HG03439 (cell line): ENCODE measurements around the gene CORO7.
A peak's percentile ranks its signal among the peaks of the same experiment; 100 is the strongest.

Source experiments
- ATAC-seq: cut with Tn5 transposase; IDR thresholded peaks from one replicate; pipeline ENCODE4 v1.9.1; 2021; ENCODE audit warnings: mild to moderate bottlenecking, moderate library complexity; ENCODE audit not compliant: unreplicated experiment

CORO7 gene

GRCh38 chr16:4426722-4427372 lies 10.5 kb upstream of the CORO7 start:
- no peak for ATAC-seq

GRCh38 chr16:4426021-4426684 lies 9.8 kb upstream of the CORO7 start:
- peak; percentile 22 for ATAC-seq

GRCh38 chr16:4425378-4426020 lies 9.1 kb upstream of the CORO7 start, which contains the start of gene DNAJA3:
Gene DNAJA3, plus strand, starts transcription at chr16:4425868. Its CDS starts 14 bp downstream, at chr16:4425882.
- ATAC-seq: peak; percentile 90

GRCh38 chr16:4420505-4421105 lies 4.2 kb upstream of the CORO7 start:
- no peak for ATAC-seq

- no peak for ATAC-seq
Observed at GRCh38 chr16:4419402-4419959, 3.1 kb upstream of the CORO7 start.

GRCh38 chr16:4415538-4416199 lies 727 bp downstream of the CORO7 start:
- peak; percentile 11 for ATAC-seq

- ATAC-seq: peak; percentile 60
Observed at GRCh38 chr16:4414187-4414917, 2.0 kb downstream of the CORO7 start.

GRCh38 chr16:4412854-4413253 lies 3.5 kb downstream of the CORO7 start:
- ATAC-seq: no peak

GRCh38 chr16:4412159-4412558 lies 4.2 kb downstream of the CORO7 start:
- no peak for ATAC-seq

GRCh38 chr16:4411684-4412083 lies 4.7 kb downstream of the CORO7 start:
- no peak for ATAC-seq

- no peak for ATAC-seq
Observed at GRCh38 chr16:4410335-4411075, 5.9 kb downstream of the CORO7 start.

GRCh38 chr16:4409081-4409932 lies 7.1 kb downstream of the CORO7 start:
- ATAC-seq: no peak

- ATAC-seq: no peak
Observed at GRCh38 chr16:4408323-4408690, 8.1 kb downstream of the CORO7 start.

- ATAC-seq: no peak
Observed at GRCh38 chr16:4407543-4408322, 8.7 kb downstream of the CORO7 start.

- ATAC-seq: no peak
Observed at GRCh38 chr16:4404967-4405696, 11.3 kb downstream of the CORO7 start.

- ATAC-seq: no peak
Observed at GRCh38 chr16:4404247-4404966, 12.0 kb downstream of the CORO7 start.
